Mucosa of gallbladder (tissue), 1 donor: ENCODE data around the gene SPTA1. TPM values are rescaled to one million over a fixed set of nuclear protein-coding genes. Genes with fewer than 3 reads are reported as not detected.

ENCODE experiments used
- DNase-seq: peaks from one replicate; pipeline ENCODE4 v3.0.0-alpha.2; 2020; ENCODE audit warnings: low spot score
- total RNA-seq: library from RNA; stranded (reverse); gene quantifications from one replicate; pipeline ENCODE4 v1.2.1, GENCODE V29; 2021
- donor health status: DM: no; HTN: no; CAD: no.

SPTA1 gene
- total RNA-seq, 1 donor from 2014 or later, result 0.23 TPM

GRCh38 chr1:158572226-158572625 is 114.3 kb downstream of the SPTA1 start:
- no peak for DNase-seq

GRCh38 chr1:158570480-158570879 is 116.0 kb downstream of the SPTA1 start, which contains the start of gene OR6P1:
Gene OR6P1, minus strand, starts transcription at chr1:158570580. Its CDS starts 6,976 bp downstream, at chr1:158563604.
- no peak for DNase-seq

DNA sequence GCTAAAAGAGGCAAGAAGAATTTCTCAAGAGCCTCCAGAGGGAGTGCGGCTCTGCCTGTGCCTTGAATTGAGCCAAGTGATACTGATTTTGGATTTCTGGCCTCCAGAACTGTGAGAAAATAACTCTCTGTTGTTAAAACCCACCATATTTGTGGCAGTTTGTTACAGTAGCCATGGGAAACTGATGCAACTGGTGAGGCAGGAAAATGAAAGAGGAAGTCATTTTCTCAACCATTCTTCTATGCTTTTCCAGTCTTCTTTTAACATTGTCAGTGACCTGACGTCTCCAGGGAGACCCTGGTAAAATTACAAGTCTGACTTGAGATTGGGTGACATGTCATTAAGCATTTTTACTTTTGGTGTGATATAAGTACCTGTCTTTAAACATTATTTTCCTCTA is 121.9 kb downstream of the SPTA1 start:
- DNase-seq, result no peak

GRCh38 chr1:158563853-158564252 is 122.7 kb downstream of the SPTA1 start:
- DNase-seq, result no peak

Other genes with a start within 250 kb of the SPTA1 start
- gene OR10K1, start 224.9 kb downstream of the SPTA1 start, total RNA-seq, result not detected
- gene OR10R2, start 214.5 kb downstream of the SPTA1 start, total RNA-seq, result not detected
- not detected for gene OR6Y1, start 132.3 kb downstream of the SPTA1 start, total RNA-seq
- not detected for gene OR6P1, start 116.1 kb downstream of the SPTA1 start, total RNA-seq
- not detected for gene OR10X1, start 106.8 kb downstream of the SPTA1 start, total RNA-seq
- not detected for gene OR10Z1, start 81.4 kb downstream of the SPTA1 start, total RNA-seq
- not detected for gene OR6K2, start 13.9 kb upstream of the SPTA1 start, total RNA-seq
- gene OR6K3, start 34.0 kb upstream of the SPTA1 start, total RNA-seq, result not detected
- gene OR6K6, start 68.0 kb upstream of the SPTA1 start, total RNA-seq, result not detected
- gene OR6N1, start 85.5 kb upstream of the SPTA1 start, total RNA-seq, result not detected
- gene OR6N2, start 94.5 kb upstream of the SPTA1 start, total RNA-seq, result not detected
- gene MNDA, start 144.6 kb upstream of the SPTA1 start, total RNA-seq, result 3.8 TPM
- 3.2 TPM for gene PYHIN1, start 244.8 kb upstream of the SPTA1 start, total RNA-seq